ENCODE data around the gene GIMAP5. TPM values are rescaled to one million over a fixed set of nuclear protein-coding genes. Genes with fewer than 3 reads are reported as not detected.

The GIMAP5 gene
- total RNA-seq: 100 to 1,000 TPM; 111 to 149 TPM

DNA sequence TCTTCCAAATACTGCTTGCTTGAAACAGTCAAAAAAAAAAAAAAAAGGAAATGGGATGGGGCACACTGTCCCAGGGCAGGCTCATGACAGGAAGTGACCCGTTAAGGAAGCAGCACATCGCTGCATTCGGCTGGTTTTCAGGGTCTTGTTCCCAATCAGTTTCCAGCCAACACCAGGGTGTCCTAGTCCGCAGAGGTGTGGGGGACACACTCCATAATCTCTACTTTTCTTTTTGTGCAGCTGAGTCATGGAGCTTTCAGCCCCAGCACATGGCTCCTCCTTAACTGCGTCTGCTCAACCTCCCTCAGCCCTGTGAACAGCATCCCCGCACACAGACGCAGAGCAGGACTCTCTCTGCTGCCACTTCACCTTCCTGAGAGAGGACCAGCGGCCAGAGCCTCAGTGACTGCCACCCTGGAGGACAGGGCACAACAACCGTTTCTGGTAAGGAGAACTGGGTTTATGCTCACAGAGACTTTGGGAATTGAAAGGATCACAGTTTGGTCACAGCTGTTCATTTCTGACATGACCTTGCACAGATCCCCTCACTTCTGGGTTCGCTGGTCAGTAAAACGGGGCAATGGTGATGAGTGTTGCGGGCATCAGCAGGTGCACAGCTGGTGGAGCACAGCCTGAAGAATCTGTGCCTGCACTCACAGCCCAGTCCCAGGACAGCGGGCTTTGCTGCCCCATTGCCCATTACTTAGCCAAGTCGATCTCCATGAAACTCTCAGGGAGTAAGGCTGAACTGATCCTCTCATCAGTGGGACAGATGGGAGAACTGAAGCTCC is at the start of gene GIMAP5:
GIMAP5 (plus strand) TSS at position 154 of the 791 bp plus-strand sequence. CDS start 3,467 bp downstream, outside the sequence.
- H3K4me1 Mint-ChIP-seq: peaks cover 74% of the 10 kb centered on the region
- CTCF ChIA-PET: interaction anchor here (0.6 to 1.4 kb wide), 5 partner anchors 9 to 416 kb away, joined by 3 to 5 read pairs (median 3); no protein-coding TSS in a partner anchor
- DNase-seq: peak; percentile 64
- POLR2A ChIA-PET: interaction anchor here (1.1 to 1.7 kb wide), 5 partner anchors 17 to 288 kb away, joined by 3 to 11 read pairs (median 5); partner anchors contain the start of gene GIMAP6
- H3K4me3 Mint-ChIP-seq: peak within 1 kb of the TSS; percentile 85
- H3K27ac Mint-ChIP-seq: peak within 1 kb of the TSS; percentile 88
- no peaks in the 10 kb centered on the region for H3K27me3 Mint-ChIP-seq
- peaks cover 68% of the 10 kb centered on the region for H3K36me3 Mint-ChIP-seq (ENCODE audit: low read depth)
- H3K9me3 Mint-ChIP-seq: peaks cover 18% of the 10 kb centered on the region

DNA sequence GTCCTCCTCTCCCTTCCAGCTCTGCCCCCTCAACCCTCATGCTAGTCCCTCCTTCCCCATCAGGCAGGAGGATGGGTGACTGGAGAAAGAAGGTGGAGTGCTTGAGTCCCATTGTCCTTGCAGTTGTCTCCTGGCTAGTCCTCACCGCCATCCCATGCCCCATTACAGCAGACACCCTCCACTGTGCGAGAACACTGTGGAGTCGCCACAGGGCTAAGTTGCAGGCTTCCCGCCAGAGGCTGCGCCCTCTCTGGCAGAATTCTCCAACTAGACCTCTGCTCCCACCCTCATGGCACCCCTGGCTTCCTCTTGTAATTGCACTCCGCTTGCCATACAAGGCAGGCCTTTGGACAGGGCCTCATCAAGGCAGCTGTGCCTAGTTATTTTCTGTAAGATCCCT is 48.6 kb upstream of the GIMAP5 start:
- CTCF ChIA-PET: interaction anchor here (1.1 to 1.4 kb wide), 2 partner anchors 34 to 240 kb away, joined by 3 read pairs; no protein-coding TSS in a partner anchor

DNA sequence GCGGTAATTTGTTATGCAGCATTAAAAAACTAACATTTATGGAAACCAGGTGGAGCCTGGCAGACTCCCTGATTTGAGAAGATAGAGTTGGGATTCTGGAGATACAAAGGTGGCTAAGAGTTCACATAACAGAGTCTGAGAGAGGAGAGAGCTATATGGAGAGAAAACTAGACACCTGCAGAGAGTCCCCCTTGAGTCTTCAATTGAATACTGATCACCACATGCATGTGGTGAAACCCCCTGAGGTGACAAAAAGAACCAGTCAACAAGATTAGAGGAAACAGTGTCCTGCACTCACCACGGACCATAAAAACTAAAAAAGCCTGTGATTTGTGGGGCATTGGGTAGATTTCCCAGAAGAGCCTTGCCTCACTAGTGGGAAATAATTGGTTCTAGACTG is 41.6 kb upstream of the GIMAP5 start:
- Mint-ChIP-seq H3K27ac (peak overlapping the region; percentile 58), H3K4me3 (no peak overlapping the region)
- POLR2A ChIA-PET: interaction anchor here (0.8 kb wide), 1 partner anchor 74 kb away, joined by 3 read pairs; no protein-coding TSS in a partner anchor

More for the DNA sequence above, 48.6 kb upstream of the GIMAP5 start:
- Mint-ChIP-seq H3K4me1 (peaks cover 69% of the 10 kb centered on the region), H3K9me3 (peaks cover 53% of the 10 kb centered on the region), H3K36me3 (ENCODE audit: low read depth) (peaks cover 86% of the 10 kb centered on the region), H3K4me3 (peak overlapping the region; percentile 54), H3K27me3 (no peaks in the 10 kb centered on the region), H3K27ac (peak overlapping the region; percentile 79)
- POLR2A ChIA-PET: interaction anchor here (0.5 to 0.6 kb wide), 2 partner anchors 169 to 203 kb away, joined by 3 to 4 read pairs; no protein-coding TSS in a partner anchor
- DNase-seq: no peak

DNA sequence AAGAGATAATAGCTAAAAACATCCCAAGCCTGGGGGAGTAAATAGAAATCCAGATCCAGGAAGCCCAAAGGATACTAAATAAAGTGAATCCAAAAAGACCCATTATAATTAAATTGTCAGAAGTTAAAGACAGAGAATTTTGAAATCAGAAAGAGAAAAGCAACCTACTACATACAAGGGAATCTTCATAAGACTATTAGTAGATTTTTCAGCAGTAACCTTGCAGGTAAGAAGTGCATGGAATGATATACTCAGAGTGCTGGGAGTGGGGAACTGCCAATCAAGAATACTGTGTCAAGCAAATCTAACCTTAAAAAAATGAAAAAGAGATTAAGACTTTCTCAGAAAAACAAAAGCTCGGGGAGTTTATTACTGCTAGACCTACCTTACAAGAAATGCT is 34.0 kb upstream of the GIMAP5 start:
- Mint-ChIP-seq H3K9me3 (peaks cover 80% of the 10 kb centered on the region), H3K4me3 (no peak overlapping the region), H3K36me3 (ENCODE audit: low read depth) (peaks cover 68% of the 10 kb centered on the region), H3K4me1 (peaks cover 21% of the 10 kb centered on the region), H3K27ac (no peak overlapping the region), H3K27me3 (no peaks in the 10 kb centered on the region)
- no peak for DNase-seq
- CTCF ChIA-PET: interaction anchor here (0.6 to 1.0 kb wide), 4 partner anchors 12 to 254 kb away, joined by 3 to 6 read pairs (median 3); no protein-coding TSS in a partner anchor
- POLR2A ChIA-PET: no interaction called here

More for the DNA sequence above, 41.6 kb upstream of the GIMAP5 start:
- Mint-ChIP-seq H3K36me3 (ENCODE audit: low read depth) (peaks cover 83% of the 10 kb centered on the region), H3K27me3 (no peaks in the 10 kb centered on the region), H3K9me3 (peaks cover 83% of the 10 kb centered on the region), H3K4me1 (peaks cover 28% of the 10 kb centered on the region)
- DNase-seq: no peak
- CTCF ChIA-PET: interaction anchor here (0.6 to 1.6 kb wide), 4 partner anchors 25 to 242 kb away, joined by 3 read pairs; no protein-coding TSS in a partner anchor

DNA sequence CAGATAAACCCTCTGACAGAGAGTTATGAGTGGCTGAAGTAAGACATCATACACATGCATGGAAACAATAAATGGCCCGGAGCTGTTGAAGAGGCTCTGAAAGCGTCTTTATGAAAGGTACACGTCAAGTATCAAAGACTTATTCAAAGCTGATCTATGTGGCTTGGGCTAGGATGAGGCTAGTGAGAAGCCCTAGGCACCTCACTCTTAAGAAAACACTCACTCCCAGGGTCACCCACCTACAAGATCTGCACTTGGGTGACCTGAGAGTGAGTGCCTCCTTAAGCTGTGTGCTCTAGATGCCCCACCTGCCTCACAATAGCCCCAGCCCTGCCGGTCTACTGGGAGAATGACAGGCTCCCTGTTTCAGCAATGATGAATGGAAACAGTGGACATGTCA is 21.9 kb upstream of the GIMAP5 start:
- Mint-ChIP-seq H3K27me3 (no peaks in the 10 kb centered on the region), H3K4me1 (peaks cover 49% of the 10 kb centered on the region), H3K9me3 (peaks cover 32% of the 10 kb centered on the region), H3K4me3 (peak overlapping the region; percentile 96), H3K27ac (peak overlapping the region; percentile 83), H3K36me3 (ENCODE audit: low read depth) (peaks cover 63% of the 10 kb centered on the region)
- POLR2A ChIA-PET: interaction anchor here (1.1 kb wide), 1 partner anchor 267 kb away, joined by 4 read pairs; no protein-coding TSS in a partner anchor
- no peak for DNase-seq
- CTCF ChIA-PET: interaction anchor here (0.8 to 2.4 kb wide), 23 partner anchors 10 to 310 kb away, joined by 3 to 12 read pairs (median 4); a partner anchor contains a TSS

DNA sequence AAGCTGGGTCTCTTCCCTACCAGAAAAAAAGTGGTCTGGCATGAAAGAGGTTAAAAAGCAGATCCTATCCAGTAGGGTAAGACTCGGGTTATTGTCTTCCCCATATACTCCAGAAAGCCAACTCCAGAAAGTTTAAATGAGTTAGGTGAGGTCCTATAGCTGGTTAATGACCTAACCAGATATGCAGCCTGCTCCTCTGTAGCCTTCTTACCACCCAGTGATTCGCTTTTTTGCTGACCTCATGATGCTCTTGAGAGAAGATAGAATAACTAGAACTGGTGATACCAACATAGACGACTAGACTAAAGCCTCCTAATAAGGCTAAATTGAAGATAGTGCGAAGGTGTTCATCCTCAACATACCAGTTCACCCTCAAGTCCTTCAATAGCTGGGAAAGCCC is 21.5 kb upstream of the GIMAP5 start:
- ChIA-PET POLR2A (interaction anchor here (0.6 to 1.2 kb wide), 8 partner anchors 12 to 353 kb away, joined by 3 to 8 read pairs (median 4); partner anchors contain the start of genes GIMAP2, GIMAP6 and GIMAP7), CTCF (interaction anchor here (0.7 to 2.4 kb wide), 29 partner anchors 9 to 402 kb away, joined by 3 to 12 read pairs (median 4); a partner anchor contains a TSS)
- Mint-ChIP-seq H3K4me3 (peak overlapping the region; percentile 96), H3K9me3 (peaks cover 32% of the 10 kb centered on the region), H3K27me3 (no peaks in the 10 kb centered on the region), H3K4me1 (peaks cover 51% of the 10 kb centered on the region), H3K27ac (peak overlapping the region; percentile 83), H3K36me3 (ENCODE audit: low read depth) (peaks cover 67% of the 10 kb centered on the region)
- DNase-seq: no peak

DNA sequence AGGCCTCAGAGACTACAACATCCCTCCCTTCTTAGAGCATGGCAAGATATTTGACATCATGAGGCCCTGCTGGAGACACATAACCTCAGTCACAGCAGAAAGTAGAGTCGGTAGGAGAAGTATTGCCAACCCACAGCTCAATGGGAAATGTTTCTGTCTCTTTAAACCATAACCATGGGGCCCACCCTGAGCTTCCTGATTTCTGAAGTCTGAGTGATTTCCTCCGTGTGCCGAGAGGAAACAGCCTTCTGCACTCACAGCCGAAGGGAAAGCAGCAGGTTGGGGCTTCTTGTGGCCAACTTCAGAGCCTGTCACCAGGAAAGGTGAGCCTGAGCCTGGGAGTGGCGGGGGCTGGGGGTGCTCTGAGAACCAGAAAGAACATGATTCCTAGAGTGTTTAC is 20.9 kb upstream of the GIMAP5 start, which contains the start of gene GIMAP1:
GIMAP1 (plus strand) TSS at position 246 of the 400 bp plus-strand sequence. CDS start 2,435 bp downstream, outside the sequence.
- no peaks in the 10 kb centered on the region for H3K27me3 Mint-ChIP-seq
- peak within 1 kb of the TSS; percentile 96 for H3K4me3 Mint-ChIP-seq
- DNase-seq: peak; percentile 75
- peaks cover 73% of the 10 kb centered on the region for H3K36me3 Mint-ChIP-seq (ENCODE audit: low read depth)
- peaks cover 57% of the 10 kb centered on the region for H3K4me1 Mint-ChIP-seq
- H3K27ac Mint-ChIP-seq: peak within 1 kb of the TSS; percentile 83
- H3K9me3 Mint-ChIP-seq: peaks cover 35% of the 10 kb centered on the region
- ChIA-PET CTCF (interaction anchor here (0.5 to 2.4 kb wide), 27 partner anchors 8 to 403 kb away, joined by 3 to 12 read pairs (median 4); a partner anchor contains a TSS), POLR2A (interaction anchor here (0.6 to 1.2 kb wide), 7 partner anchors 12 to 353 kb away, joined by 3 to 8 read pairs (median 3); partner anchors contain the start of genes GIMAP2, GIMAP6 and GIMAP7)

DNA sequence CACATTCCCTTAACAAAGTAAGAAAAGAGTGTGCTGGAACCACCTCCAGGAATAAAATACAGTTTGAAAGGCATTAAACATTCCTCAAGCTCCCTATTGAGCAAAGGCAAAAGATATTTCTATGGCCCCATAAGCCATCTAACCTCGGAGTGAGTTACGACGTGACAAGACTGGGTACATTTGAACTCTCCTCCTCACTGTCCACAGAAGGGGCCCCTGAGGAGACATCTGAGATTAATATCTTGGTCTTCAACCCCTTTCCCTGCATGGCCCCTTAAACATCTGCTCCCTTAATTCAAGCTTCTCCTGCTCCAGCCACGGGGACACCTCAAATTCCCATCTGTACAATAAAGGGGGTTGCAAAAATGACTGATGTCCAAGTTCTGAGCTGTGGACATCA is 20.3 kb upstream of the GIMAP5 start:
- peak overlapping the region; percentile 83 for H3K27ac Mint-ChIP-seq
- no peaks in the 10 kb centered on the region for H3K27me3 Mint-ChIP-seq
- peak overlapping the region; percentile 96 for H3K4me3 Mint-ChIP-seq
- H3K36me3 Mint-ChIP-seq (ENCODE audit: low read depth): peaks cover 79% of the 10 kb centered on the region
- POLR2A ChIA-PET: interaction anchor here (1.0 to 1.2 kb wide), 2 partner anchors 31 to 85 kb away, joined by 5 to 8 read pairs; partner anchors contain the start of genes GIMAP2 and GIMAP6
- DNase-seq: no peak
- CTCF ChIA-PET: interaction anchor here (0.5 to 2.4 kb wide), 14 partner anchors 8 to 268 kb away, joined by 3 to 12 read pairs (median 4); no protein-coding TSS in a partner anchor
- H3K9me3 Mint-ChIP-seq: peaks cover 35% of the 10 kb centered on the region
- H3K4me1 Mint-ChIP-seq: peaks cover 61% of the 10 kb centered on the region

DNA sequence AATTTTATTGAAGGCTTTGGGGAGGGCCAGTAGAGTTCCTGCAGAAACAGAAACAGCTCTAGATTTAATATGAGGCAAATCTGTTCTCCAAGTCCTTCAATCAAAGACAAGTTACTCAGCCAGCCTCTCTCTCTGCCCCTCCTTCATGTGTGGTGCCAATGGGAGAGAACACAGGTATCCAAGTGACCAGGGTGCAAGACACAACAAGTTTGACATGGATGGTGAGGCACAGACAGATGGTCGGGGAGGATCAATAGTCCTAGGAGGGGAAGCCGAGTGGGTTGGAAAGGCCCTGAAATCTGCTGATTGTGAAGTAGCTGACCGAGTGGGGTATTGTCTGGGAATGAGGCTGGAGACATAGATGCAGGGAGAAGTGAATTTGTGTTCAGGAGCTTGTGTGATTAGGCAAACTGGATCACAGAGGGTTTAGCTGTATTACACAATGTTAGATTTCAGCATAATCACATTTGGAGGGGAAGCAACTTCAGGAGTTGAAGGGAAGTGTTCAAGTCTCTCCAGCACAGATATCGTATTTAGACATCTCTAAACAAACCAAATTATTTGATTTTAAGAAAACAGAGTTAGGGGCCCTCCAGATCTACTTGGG is 19.3 kb upstream of the GIMAP5 start:
- peaks cover 27% of the 10 kb centered on the region for H3K9me3 Mint-ChIP-seq
- H3K4me1 Mint-ChIP-seq: peaks cover 70% of the 10 kb centered on the region
- peak overlapping the region; percentile 96 for H3K4me3 Mint-ChIP-seq
- POLR2A ChIA-PET: no interaction called here
- H3K36me3 Mint-ChIP-seq (ENCODE audit: low read depth): peaks cover 81% of the 10 kb centered on the region
- H3K27me3 Mint-ChIP-seq: no peaks in the 10 kb centered on the region
- peak overlapping the region; percentile 83 for H3K27ac Mint-ChIP-seq
- CTCF ChIA-PET: interaction anchor here (1.1 to 1.4 kb wide), 4 partner anchors 21 to 269 kb away, joined by 3 to 4 read pairs (median 4); no protein-coding TSS in a partner anchor
- no peak for DNase-seq

DNA sequence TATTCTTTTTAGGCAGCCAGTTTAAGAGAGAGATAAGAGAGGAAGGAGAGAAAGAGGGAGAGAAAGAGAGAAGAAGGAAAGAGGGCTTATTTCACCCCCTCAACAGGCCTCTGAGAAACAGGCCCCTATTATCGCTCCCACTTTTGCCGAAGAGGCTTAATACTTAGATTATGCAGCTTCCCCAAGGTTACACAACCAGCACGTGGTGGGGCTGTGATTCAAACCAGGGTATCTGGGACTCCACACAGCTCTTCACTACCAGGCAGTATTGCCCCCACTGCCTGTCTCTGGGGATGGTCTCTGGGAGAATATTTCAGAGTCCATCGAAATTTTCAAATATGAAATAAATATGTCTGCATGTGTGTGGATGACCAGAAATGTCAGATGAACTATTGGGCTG is 17.8 kb upstream of the GIMAP5 start:
- ChIA-PET CTCF (interaction anchor here (1.0 kb wide), 3 partner anchors 11 to 25 kb away, joined by 3 to 4 read pairs (median 3); no protein-coding TSS in a partner anchor), POLR2A (no interaction called here)
- peak overlapping the region; percentile 79 for H3K27ac Mint-ChIP-seq
- H3K4me1 Mint-ChIP-seq: peaks cover 81% of the 10 kb centered on the region
- no peak for DNase-seq
- peaks cover 28% of the 10 kb centered on the region for H3K9me3 Mint-ChIP-seq
- H3K36me3 Mint-ChIP-seq (ENCODE audit: low read depth): peaks cover 84% of the 10 kb centered on the region
- peak overlapping the region; percentile 96 for H3K4me3 Mint-ChIP-seq
- no peaks in the 10 kb centered on the region for H3K27me3 Mint-ChIP-seq

DNA sequence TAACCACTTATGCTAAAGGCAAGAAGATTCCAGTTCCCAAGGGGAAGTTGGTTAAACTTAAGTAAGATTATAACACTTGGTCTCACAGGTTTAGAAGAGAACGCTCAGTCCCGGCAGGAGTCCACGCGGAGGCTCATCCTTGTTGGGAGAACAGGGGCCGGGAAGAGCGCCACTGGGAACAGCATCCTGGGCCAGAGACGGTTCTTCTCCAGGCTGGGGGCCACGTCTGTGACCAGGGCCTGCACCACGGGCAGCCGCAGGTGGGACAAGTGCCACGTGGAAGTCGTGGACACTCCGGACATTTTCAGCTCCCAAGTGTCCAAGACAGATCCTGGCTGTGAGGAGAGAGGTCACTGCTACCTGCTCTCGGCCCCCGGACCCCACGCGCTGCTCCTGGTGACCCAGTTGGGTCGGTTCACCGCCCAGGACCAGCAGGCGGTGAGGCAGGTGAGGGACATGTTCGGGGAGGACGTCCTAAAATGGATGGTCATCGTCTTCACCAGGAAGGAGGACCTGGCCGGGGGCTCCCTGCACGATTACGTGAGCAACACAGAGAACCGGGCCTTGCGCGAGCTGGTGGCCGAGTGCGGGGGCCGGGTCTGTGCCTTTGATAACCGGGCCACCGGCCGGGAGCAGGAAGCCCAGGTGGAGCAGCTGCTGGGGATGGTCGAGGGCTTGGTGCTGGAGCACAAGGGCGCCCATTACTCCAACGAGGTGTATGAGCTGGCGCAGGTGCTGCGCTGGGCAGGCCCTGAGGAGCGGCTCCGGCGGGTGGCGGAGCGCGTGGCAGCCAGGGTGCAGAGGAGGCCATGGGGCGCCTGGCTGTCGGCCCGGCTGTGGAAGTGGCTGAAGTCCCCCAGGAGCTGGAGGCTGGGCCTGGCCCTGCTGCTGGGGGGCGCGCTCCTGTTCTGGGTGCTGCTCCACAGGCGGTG is 17.0 kb upstream of the GIMAP5 start:
- Mint-ChIP-seq H3K4me3 (no peak overlapping the region), H3K4me1 (peaks cover 74% of the 10 kb centered on the region), H3K9me3 (peaks cover 27% of the 10 kb centered on the region), H3K27me3 (no peaks in the 10 kb centered on the region), H3K27ac (no peak overlapping the region), H3K36me3 (ENCODE audit: low read depth) (peaks cover 89% of the 10 kb centered on the region)
- DNase-seq: no peak
- ChIA-PET POLR2A (no interaction called here), CTCF (interaction anchor here (0.7 to 2.8 kb wide), 2 partner anchors 12 to 133 kb away, joined by 3 to 13 read pairs; no protein-coding TSS in a partner anchor)

All from activated CD4-positive, alpha-beta T cell treated with anti-CD3 and anti-CD28 coated beads, Interleukin-2, amount 10 ng/mL, durations not matched to agents 7 days and 5 days (primary cell).